Measurements from ENCODE around the gene EXOC6. TPM values are rescaled to one million over a fixed set of nuclear protein-coding genes. Genes with fewer than 3 reads are reported as not detected.
A peak's percentile ranks its signal among the peaks of the same experiment; 100 is the strongest.

The EXOC6 gene
- 1.2 to 2.6 TPM (median 1.4 TPM) in 3 replicates for polyA plus RNA-seq
- polyA plus RNA-seq (2011; ENCODE audit: low read depth), result 2.9 TPM
- 0.62 and 1.6 TPM in 2 replicates for polyA plus RNA-seq (2011; cell fraction: cytosol; rRNA removed)
- polyA plus RNA-seq (2011; cell fraction: nucleus; rRNA removed), result 1.5 and 2.2 TPM in 2 replicates
- polyA plus RNA-seq (2012; ENCODE audit: low replicate concordance), result 1.3 and 1.5 TPM in 2 replicates
- 0.59 to 1.3 TPM in 2 of 3 replicates, not detected in the other for polyA minus RNA-seq
- not detected for polyA minus RNA-seq (2011; cell fraction: cytosol; rRNA and poly(A)+ RNA removed)
- polyA minus RNA-seq (2011; cell fraction: nucleus; rRNA and poly(A)+ RNA removed), result 2.1 and 6.9 TPM in 2 replicates

- Histone ChIP-seq H3K27ac (ENCODE audit: control insufficient read depth, insufficient read depth, low read length) (no peak within 1 kb of the TSS), H3K4me1 (ENCODE audit: control insufficient read depth, extremely low read depth, insufficient read depth, low read length) (peaks cover 9% of the 10 kb centered on the region), H4K20me1 (ENCODE audit: control insufficient read depth, extremely low read depth, insufficient read depth, low read length) (no peaks in the 10 kb centered on the region), H3K4me3 (ENCODE audit: control insufficient read depth in 2 of 3, extremely low read depth in 1 of 3, insufficient read depth in 2 of 3, low read depth in 1 of 3, low read length in 3 of 3) (peak within 1 kb of the TSS; percentile 60 to 74 (median 73)), H3K79me2 (ENCODE audit: control insufficient read depth, insufficient read depth, low read length) (no peaks in the 10 kb centered on the region), H3K4me2 (ENCODE audit: control insufficient read depth, extremely low read depth, insufficient read depth, low read depth, low read length) (peak within 1 kb of the TSS; percentile 97), H3K9ac (ENCODE audit: control insufficient read depth, extremely low read depth, insufficient read depth, low read length) (peak within 1 kb of the TSS; percentile 71), H3K9me1 (ENCODE audit: control insufficient read depth, extremely low read depth, insufficient read depth, low read length) (no peaks in the 10 kb centered on the region), H3K27me3 (ENCODE audit: control insufficient read depth, extremely low read depth, insufficient read depth, low read length) (peaks cover 3% of the 10 kb centered on the region), H2AFZ (ENCODE audit: control insufficient read depth, low read length) (peak within 1 kb of the TSS; percentile 90), H3K36me3 (ENCODE audit: control insufficient read depth in 2 of 2, extremely low read depth in 1 of 2, insufficient read depth in 2 of 2, low read length in 2 of 2) (no peaks in the 10 kb centered on the region), H3K9me3 (ENCODE audit: control insufficient read depth, low read depth, low read length) (no peaks in the 10 kb centered on the region)
- DNase-seq (ENCODE audit: low read depth, low spot score) (no peak), FAIRE-seq (no peak)
- TF ChIP-seq CTCF (optimal IDR thresholded peaks at IDR 0.05 in 1 of 3, IDR thresholded peaks at IDR 0.05 in 1 of 3, conservative IDR thresholded peaks at IDR 0.05 in 1 of 3; ENCODE audit: extremely low read depth in 1 of 3, insufficient read depth in 2 of 3, low read length in 3 of 3) (no peak), EZH2 (IDR thresholded peaks at IDR 0.05; ENCODE audit: low read length) (no peak)
- dilution Hi-C loops (cut with MboI; ENCODE audit: extremely low pct_ligation_motif_present, low sequenced_read_pairs), result no loop called here
Observed at GRCh38 chr10:92848441-92849233, at the start of gene EXOC6. EXOC6 (plus strand) TSS chr10:92848520; CDS start chr10:92848534, 14 bp downstream.

- H3K27me3 ChIP-seq (ENCODE audit: control insufficient read depth, extremely low read depth, insufficient read depth, low read length), result no peaks in the 10 kb centered on the region
- FAIRE-seq (no peak), DNase-seq (ENCODE audit: low read depth, low spot score) (no peak)
- no peak for TF ChIP-seq EZH2 (IDR thresholded peaks at IDR 0.05; ENCODE audit: low read length)
- no peak for TF ChIP-seq CTCF (optimal IDR thresholded peaks at IDR 0.05 in 1 of 3, IDR thresholded peaks at IDR 0.05 in 1 of 3, conservative IDR thresholded peaks at IDR 0.05 in 1 of 3; ENCODE audit: extremely low read depth in 1 of 3, insufficient read depth in 2 of 3, low read length in 3 of 3)
- H3K4me2 ChIP-seq (ENCODE audit: control insufficient read depth, extremely low read depth, insufficient read depth, low read depth, low read length), result no peak overlapping the region
- no peaks in the 10 kb centered on the region for H3K36me3 ChIP-seq (ENCODE audit: control insufficient read depth in 2 of 2, extremely low read depth in 1 of 2, insufficient read depth in 2 of 2, low read length in 2 of 2)
- dilution Hi-C loops (cut with MboI; ENCODE audit: extremely low pct_ligation_motif_present, low sequenced_read_pairs), result no loop called here
- H3K9me3 ChIP-seq (ENCODE audit: control insufficient read depth, low read depth, low read length), result no peaks in the 10 kb centered on the region
- H2AFZ ChIP-seq (ENCODE audit: control insufficient read depth, low read length), result no peak overlapping the region
- H3K4me1 ChIP-seq (ENCODE audit: control insufficient read depth, extremely low read depth, insufficient read depth, low read length), result no peaks in the 10 kb centered on the region
- no peaks in the 10 kb centered on the region for H4K20me1 ChIP-seq (ENCODE audit: control insufficient read depth, extremely low read depth, insufficient read depth, low read length)
- no peaks in the 10 kb centered on the region for H3K79me2 ChIP-seq (ENCODE audit: control insufficient read depth, insufficient read depth, low read length)
- no peak overlapping the region for H3K4me3 ChIP-seq (ENCODE audit: control insufficient read depth in 2 of 3, extremely low read depth in 1 of 3, insufficient read depth in 2 of 3, low read depth in 1 of 3, low read length in 3 of 3)
- no peak overlapping the region for H3K27ac ChIP-seq (ENCODE audit: control insufficient read depth, insufficient read depth, low read length)
- no peak overlapping the region for H3K9ac ChIP-seq (ENCODE audit: control insufficient read depth, extremely low read depth, insufficient read depth, low read length)
- no peaks in the 10 kb centered on the region for H3K9me1 ChIP-seq (ENCODE audit: control insufficient read depth, extremely low read depth, insufficient read depth, low read length)
Observed at GRCh38 chr10:92799568-92799967, 48.8 kb upstream of the EXOC6 start.
